Forelimb muscle (tissue), 1 donor: Measurements from ENCODE around the gene OR6B2. TPM values are rescaled to one million over a fixed set of nuclear protein-coding genes. Genes with fewer than 3 reads are reported as not detected.

Source experiments
- polyA plus RNA-seq: library from polyadenylated mRNA; unstranded; fragments of 120-200 nt; gene quantifications from one replicate; pipeline ENCODE4 v1.2.1, GENCODE V29; 2013; ENCODE audit not compliant: insufficient read length

The OR6B2 gene
- polyA plus RNA-seq, 1 donor = not detected

Other genes starting within 250 kb of the OR6B2 start
- 103 TPM for gene NDUFA10, start 5.1 kb downstream of the OR6B2 start, polyA plus RNA-seq
- not detected for gene OR6B3, start 23.1 kb upstream of the OR6B2 start, polyA plus RNA-seq
- 83.8 TPM for gene COPS9, start 105.9 kb upstream of the OR6B2 start, polyA plus RNA-seq
- not detected for gene OTOS, start 110.2 kb upstream of the OR6B2 start, polyA plus RNA-seq